Ammon's horn (tissue), 1 donor: ENCODE data around the gene MYO7A.

Experiments
- DNase-seq: peaks from one replicate; pipeline ENCODE4 v3.0.0-alpha.2; 2016; ENCODE audit warnings: low spot score

MYO7A gene

GRCh38 chr11:77200351-77201268 lies 72.6 kb downstream of the MYO7A start:
- DNase-seq = no peak

- no peak for DNase-seq
These were observed 73.3 kb downstream of the MYO7A start for GRCh38 chr11:77201370-77201769.

GRCh38 chr11:77201991-77202841 lies 74.2 kb downstream of the MYO7A start:
- DNase-seq = no peak

- no peak for DNase-seq
These were observed 75.2 kb downstream of the MYO7A start for GRCh38 chr11:77202941-77203900.

- no peak for DNase-seq
These were observed 76.1 kb downstream of the MYO7A start for GRCh38 chr11:77203901-77204753.

GRCh38 chr11:77204754-77205466 lies 76.9 kb downstream of the MYO7A start:
- no peak for DNase-seq

GRCh38 chr11:77205467-77206263 lies 77.6 kb downstream of the MYO7A start:
- no peak for DNase-seq

- DNase-seq = no peak
These were observed 78.4 kb downstream of the MYO7A start for GRCh38 chr11:77206264-77207018.

GRCh38 chr11:77207019-77207485 lies 79.0 kb downstream of the MYO7A start:
- DNase-seq = no peak

GRCh38 chr11:77207618-77208313 lies 79.7 kb downstream of the MYO7A start:
- DNase-seq = no peak

- DNase-seq = no peak
These were observed 80.5 kb downstream of the MYO7A start for GRCh38 chr11:77208535-77208934.

- no peak for DNase-seq
These were observed 81.6 kb downstream of the MYO7A start for GRCh38 chr11:77209663-77210062.

GRCh38 chr11:77211040-77211451 lies 83.0 kb downstream of the MYO7A start:
- DNase-seq = no peak

- DNase-seq = no peak
These were observed 83.7 kb downstream of the MYO7A start for GRCh38 chr11:77211594-77212251.

GRCh38 chr11:77212314-77213007 lies 84.4 kb downstream of the MYO7A start:
- DNase-seq = no peak

GRCh38 chr11:77213029-77213579 lies 85.1 kb downstream of the MYO7A start:
- no peak for DNase-seq
